HepG2 (cell line): Measurements from ENCODE around the gene SWSAP1. TPM values are rescaled to one million over a fixed set of nuclear protein-coding genes. Genes with fewer than 3 reads are reported as not detected.

Experiments used
- ARNTL ChIP-seq: sonication (generic); formaldehyde crosslinking; IDR thresholded peaks from 2 replicates; pipeline ENCODE4 v1.4.0; 2020; ENCODE audit warnings: mild to moderate bottlenecking, missing genetic modification reagents
- MATR3 ChIP-seq: sonication (generic); formaldehyde crosslinking; IDR thresholded peaks from 2 replicates; pipeline ENCODE4 v1.4.0; 2020; ENCODE audit warnings: missing genetic modification reagents
- SCMH1 ChIP-seq: sonication (generic); formaldehyde crosslinking; IDR thresholded peaks from 2 replicates; pipeline ENCODE4 v1.9.0; 2021; ENCODE audit warnings: missing genetic modification reagents, mild to moderate bottlenecking, borderline replicate concordance
- TRIM24 ChIP-seq: sonication (generic); formaldehyde crosslinking; IDR thresholded peaks from 2 replicates; pipeline ENCODE4 v1.8.0; 2022; ENCODE audit warnings: mild to moderate bottlenecking, missing genetic modification reagents
- ZNF543 ChIP-seq: sonication (generic); formaldehyde crosslinking; IDR thresholded peaks from 2 replicates; pipeline ENCODE4 v1.4.0; 2020; ENCODE audit warnings: mild to moderate bottlenecking, missing genetic modification reagents
- ZNF75D ChIP-seq: sonication (generic); formaldehyde crosslinking; IDR thresholded peaks from 2 replicates; pipeline ENCODE4 v1.8.1; 2023; ENCODE audit warnings: missing genetic modification reagents, mild to moderate bottlenecking, borderline replicate concordance
- polyA plus RNA-seq, 8 experiments: library from polyadenylated mRNA; depleted of rRNA in 3 of 8; stranded (reverse) in 7 of 8; unstranded in 1 of 8; fragments of >200 nt; fragmentation: Illumina TruSeq in 4 of 8; extraction: Trizol in 4 of 8; gene quantifications; 2 replicates each; pipeline versions ENCODE4 v1.2.1 to v1.2.3, GENCODE V29; 2011 to 2016; ENCODE audit warnings: low read depth in 4 of 8, missing spikeins in 1 of 8, mixed read lengths in 1 of 8; ENCODE audit not compliant: insufficient read depth in 1 of 8
- total RNA-seq, 5 experiments: library from RNA; depleted of rRNA; stranded (reverse); fragments of >200 nt; fragmentation: Illumina TruSeq; extraction: Trizol; gene quantifications; 2 replicates each; pipeline ENCODE4 v1.2.3, GENCODE V29; 2016; ENCODE audit warnings: low read depth in 1 of 5
- TF ChIP-seq, protein P1 (sequence below): sonication (generic); formaldehyde crosslinking; IDR thresholded peaks from 2 replicates; pipeline ENCODE4 v1.4.0; 2020; ENCODE audit warnings: mild to moderate bottlenecking, missing genetic modification reagents
- TF ChIP-seq, protein P2 (sequence below): sonication (generic); formaldehyde crosslinking; IDR thresholded peaks from 2 replicates; pipeline ENCODE4 v1.4.0; 2020; ENCODE audit warnings: mild to moderate bottlenecking, missing genetic modification reagents
- TF ChIP-seq, protein P3 (sequence below): sonication (generic); formaldehyde crosslinking; IDR thresholded peaks from 2 replicates; pipeline ENCODE4 v1.5.0; 2020; ENCODE audit warnings: missing genetic modification reagents
- TF ChIP-seq, protein P4 (sequence below): sonication (generic); formaldehyde crosslinking; IDR thresholded peaks from 2 replicates; pipeline ENCODE4 v1.4.0; 2020; ENCODE audit warnings: missing genetic modification reagents, mild to moderate bottlenecking, borderline replicate concordance
- TF ChIP-seq, protein P5 (sequence below): IDR thresholded peaks from 2 replicates; pipeline ENCODE4 v1.6.1; 2018; ENCODE audit warnings: missing genetic modification reagents, mild to moderate bottlenecking, missing compliant biosample characterization
- TF ChIP-seq, protein P6 (sequence below): sonication (generic); formaldehyde crosslinking; IDR thresholded peaks from 2 replicates; pipeline ENCODE4 v1.8.0; 2022; ENCODE audit warnings: missing genetic modification reagents, mild to moderate bottlenecking, inconsistent platforms, borderline replicate concordance

SWSAP1 gene
- total and polyA plus RNA-seq, 2 of the 13 experiments (the other 11 are each of a cell fraction or from before 2014, with no cell fraction given), result 2.7 to 3.3 TPM

DNA sequence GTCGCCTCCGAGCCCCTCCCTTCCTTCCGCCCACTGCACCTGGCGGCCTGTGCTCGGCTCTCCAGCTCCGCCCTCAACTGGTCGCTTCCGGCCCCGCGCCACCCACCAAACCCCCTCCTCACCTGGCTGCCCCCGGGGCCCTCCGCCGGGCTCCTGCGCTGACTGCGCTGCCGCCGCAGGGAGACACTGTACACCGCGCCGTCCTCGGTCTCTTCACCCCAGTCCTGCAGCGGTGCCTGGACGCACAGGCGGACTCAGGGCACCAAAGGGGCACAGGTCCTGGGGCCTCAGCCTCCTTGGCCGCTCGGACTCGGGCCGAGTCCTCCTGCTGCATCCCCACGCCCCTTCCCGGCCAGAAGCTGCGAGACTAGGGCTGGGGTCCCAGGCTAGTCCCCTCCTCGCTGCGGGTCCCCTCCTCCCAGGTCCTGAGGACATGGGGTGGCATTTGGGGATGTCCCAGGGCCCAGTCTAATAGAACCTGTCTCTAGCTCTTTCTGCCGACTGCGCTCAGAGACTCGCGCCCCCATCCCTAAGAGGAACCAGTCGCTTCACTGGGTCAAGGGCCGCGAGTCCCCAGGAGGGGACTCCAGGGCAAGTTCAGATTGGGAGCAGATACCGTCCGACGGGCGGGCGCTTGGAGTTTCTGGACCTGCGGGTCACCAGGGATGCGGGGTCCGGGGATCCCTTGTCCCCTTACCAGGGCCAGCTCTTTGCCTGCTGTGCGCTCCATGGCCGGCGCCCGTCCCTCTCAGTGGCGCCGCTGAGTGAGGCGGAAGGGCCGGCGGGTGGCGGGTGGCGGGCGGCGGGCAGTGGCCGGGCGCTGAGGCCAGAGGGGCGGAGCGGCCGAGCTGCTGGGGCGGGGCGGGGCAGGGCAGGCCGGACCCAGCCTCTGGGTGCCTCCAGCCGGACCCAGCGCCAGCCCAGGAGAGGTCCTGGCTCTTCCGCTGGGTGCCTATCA, 44.4 kb downstream of the SWSAP1 start, which contains the start of gene RGL3 (continued):
- TF ChIP-seq, protein P1, sequence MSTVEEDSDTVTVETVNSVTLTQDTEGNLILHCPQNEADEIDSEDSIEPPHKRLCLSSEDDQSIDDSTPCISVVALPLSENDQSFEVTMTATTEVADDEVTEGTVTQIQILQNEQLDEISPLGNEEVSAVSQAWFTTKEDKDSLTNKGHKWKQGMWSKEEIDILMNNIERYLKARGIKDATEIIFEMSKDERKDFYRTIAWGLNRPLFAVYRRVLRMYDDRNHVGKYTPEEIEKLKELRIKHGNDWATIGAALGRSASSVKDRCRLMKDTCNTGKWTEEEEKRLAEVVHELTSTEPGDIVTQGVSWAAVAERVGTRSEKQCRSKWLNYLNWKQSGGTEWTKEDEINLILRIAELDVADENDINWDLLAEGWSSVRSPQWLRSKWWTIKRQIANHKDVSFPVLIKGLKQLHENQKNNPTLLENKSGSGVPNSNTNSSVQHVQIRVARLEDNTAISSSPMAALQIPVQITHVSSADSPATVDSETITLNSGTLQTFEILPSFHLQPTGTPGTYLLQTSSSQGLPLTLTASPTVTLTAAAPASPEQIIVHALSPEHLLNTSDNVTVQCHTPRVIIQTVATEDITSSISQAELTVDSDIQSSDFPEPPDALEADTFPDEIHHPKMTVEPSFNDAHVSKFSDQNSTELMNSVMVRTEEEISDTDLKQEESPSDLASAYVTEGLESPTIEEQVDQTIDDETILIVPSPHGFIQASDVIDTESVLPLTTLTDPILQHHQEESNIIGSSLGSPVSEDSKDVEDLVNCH (CRISPR knock-in tag), result no peak
- TF ChIP-seq SCMH1 (CRISPR knock-in tag) (no peak), MATR3 (CRISPR knock-in tag) (no peak), ARNTL (CRISPR knock-in tag) (no peak), ZNF543 (CRISPR knock-in tag) (no peak), TRIM24 (CRISPR knock-in tag) (no peak), ZNF75D (CRISPR knock-in tag) (no peak)
- TF ChIP-seq, protein P2, sequence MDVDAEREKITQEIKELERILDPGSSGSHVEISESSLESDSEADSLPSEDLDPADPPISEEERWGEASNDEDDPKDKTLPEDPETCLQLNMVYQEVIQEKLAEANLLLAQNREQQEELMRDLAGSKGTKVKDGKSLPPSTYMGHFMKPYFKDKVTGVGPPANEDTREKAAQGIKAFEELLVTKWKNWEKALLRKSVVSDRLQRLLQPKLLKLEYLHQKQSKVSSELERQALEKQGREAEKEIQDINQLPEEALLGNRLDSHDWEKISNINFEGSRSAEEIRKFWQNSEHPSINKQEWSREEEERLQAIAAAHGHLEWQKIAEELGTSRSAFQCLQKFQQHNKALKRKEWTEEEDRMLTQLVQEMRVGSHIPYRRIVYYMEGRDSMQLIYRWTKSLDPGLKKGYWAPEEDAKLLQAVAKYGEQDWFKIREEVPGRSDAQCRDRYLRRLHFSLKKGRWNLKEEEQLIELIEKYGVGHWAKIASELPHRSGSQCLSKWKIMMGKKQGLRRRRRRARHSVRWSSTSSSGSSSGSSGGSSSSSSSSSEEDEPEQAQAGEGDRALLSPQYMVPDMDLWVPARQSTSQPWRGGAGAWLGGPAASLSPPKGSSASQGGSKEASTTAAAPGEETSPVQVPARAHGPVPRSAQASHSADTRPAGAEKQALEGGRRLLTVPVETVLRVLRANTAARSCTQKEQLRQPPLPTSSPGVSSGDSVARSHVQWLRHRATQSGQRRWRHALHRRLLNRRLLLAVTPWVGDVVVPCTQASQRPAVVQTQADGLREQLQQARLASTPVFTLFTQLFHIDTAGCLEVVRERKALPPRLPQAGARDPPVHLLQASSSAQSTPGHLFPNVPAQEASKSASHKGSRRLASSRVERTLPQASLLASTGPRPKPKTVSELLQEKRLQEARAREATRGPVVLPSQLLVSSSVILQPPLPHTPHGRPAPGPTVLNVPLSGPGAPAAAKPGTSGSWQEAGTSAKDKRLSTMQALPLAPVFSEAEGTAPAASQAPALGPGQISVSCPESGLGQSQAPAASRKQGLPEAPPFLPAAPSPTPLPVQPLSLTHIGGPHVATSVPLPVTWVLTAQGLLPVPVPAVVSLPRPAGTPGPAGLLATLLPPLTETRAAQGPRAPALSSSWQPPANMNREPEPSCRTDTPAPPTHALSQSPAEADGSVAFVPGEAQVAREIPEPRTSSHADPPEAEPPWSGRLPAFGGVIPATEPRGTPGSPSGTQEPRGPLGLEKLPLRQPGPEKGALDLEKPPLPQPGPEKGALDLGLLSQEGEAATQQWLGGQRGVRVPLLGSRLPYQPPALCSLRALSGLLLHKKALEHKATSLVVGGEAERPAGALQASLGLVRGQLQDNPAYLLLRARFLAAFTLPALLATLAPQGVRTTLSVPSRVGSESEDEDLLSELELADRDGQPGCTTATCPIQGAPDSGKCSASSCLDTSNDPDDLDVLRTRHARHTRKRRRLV (CRISPR knock-in tag), result 0 out of 2 replicates have a peak, but pooled peaks have one; percentile 25
- TF ChIP-seq, protein P3, sequence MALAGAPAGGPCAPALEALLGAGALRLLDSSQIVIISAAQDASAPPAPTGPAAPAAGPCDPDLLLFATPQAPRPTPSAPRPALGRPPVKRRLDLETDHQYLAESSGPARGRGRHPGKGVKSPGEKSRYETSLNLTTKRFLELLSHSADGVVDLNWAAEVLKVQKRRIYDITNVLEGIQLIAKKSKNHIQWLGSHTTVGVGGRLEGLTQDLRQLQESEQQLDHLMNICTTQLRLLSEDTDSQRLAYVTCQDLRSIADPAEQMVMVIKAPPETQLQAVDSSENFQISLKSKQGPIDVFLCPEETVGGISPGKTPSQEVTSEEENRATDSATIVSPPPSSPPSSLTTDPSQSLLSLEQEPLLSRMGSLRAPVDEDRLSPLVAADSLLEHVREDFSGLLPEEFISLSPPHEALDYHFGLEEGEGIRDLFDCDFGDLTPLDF (CRISPR knock-in tag), result no peak
- TF ChIP-seq, protein P4, sequence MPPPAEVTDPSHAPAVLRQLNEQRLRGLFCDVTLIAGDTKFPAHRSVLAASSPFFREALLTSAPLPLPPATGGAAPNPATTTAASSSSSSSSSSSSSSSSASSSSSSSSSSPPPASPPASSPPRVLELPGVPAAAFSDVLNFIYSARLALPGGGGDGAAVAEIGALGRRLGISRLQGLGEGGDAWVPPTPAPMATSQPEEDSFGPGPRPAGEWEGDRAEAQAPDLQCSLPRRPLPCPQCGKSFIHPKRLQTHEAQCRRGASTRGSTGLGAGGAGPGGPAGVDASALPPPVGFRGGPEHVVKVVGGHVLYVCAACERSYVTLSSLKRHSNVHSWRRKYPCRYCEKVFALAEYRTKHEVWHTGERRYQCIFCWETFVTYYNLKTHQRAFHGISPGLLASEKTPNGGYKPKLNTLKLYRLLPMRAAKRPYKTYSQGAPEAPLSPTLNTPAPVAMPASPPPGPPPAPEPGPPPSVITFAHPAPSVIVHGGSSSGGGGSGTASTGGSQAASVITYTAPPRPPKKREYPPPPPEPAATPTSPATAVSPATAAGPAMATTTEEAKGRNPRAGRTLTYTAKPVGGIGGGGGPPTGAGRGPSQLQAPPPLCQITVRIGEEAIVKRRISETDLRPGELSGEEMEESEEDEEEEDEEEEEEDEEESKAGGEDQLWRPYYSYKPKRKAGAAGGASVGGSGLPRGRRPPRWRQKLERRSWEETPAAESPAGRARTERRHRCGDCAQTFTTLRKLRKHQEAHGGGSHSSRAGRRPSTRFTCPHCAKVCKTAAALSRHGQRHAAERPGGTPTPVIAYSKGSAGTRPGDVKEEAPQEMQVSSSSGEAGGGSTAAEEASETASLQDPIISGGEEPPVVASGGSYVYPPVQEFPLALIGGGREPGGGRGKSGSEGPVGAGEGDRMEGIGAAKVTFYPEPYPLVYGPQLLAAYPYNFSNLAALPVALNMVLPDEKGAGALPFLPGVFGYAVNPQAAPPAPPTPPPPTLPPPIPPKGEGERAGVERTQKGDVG (CRISPR knock-in tag), result no peak; the same call in 1 of the 2 replicates
- TF ChIP-seq, protein P5, sequence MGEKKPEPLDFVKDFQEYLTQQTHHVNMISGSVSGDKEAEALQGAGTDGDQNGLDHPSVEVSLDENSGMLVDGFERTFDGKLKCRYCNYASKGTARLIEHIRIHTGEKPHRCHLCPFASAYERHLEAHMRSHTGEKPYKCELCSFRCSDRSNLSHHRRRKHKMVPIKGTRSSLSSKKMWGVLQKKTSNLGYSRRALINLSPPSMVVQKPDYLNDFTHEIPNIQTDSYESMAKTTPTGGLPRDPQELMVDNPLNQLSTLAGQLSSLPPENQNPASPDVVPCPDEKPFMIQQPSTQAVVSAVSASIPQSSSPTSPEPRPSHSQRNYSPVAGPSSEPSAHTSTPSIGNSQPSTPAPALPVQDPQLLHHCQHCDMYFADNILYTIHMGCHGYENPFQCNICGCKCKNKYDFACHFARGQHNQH (CRISPR knock-in tag), result 0 out of 2 replicates have a peak, but pooled peaks have one; percentile 3
- TF ChIP-seq, protein P6, sequence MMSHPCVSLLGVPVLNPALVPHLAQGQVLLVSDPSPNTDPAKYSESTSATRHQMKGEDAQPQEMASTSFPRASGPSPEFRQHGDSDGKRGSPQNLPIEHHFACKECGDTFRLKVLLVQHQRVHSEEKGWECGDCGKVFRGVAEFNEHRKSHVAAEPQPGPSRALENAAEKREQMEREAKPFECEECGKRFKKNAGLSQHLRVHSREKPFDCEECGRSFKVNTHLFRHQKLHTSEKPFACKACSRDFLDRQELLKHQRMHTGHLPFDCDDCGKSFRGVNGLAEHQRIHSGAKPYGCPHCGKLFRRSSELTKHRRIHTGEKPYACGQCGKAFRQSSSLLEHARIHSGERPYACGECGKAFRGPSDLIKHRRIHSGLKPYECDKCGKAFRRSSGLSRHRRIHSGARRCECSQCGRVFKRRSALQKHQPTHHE (CRISPR knock-in tag), result no peak
